ENCODE results near the gene TCEA3.

The TCEA3 gene

DNA sequence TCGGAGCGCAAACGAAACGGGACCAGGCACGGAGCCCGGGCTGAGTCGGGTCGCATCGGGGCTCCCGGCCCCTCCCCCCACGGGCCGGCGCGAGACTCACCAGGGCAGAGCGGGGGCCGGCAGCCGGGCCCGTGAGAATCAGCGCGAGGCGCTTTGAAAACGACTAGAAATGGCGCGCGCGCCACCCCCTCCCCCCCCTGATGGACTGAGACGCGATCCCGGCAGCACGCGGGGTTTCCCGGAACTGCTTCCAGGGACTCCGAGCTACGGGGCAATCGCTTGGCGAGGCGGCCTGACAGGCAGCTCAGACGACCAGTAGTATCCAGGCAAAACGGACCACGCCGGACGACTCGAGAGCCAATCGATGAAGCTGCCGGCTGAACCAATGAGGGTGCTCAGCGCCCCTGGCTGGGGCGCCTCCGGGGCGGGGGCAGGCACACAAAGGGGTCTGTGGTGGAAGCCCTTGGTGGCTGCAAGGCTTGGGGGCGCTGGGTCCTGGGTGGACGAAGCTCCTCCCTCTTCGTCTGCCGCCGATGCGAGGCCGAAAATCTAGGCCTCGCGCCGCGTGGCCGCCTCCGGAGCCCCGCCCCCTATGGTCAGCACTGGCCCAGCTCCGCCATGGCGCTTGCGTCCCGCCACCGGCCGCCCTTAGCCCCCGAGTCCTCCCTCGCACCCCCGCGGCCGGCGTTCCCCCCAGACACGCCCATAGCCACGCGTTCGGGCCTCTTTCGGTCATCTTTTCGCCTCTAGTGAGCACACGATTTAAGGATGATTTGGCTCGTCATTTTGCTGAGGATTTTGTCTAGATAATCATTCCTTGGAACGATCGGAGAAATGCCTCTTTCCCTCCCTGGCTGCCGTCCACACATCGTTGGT, 80.2 kb downstream of the TCEA3 start, which contains the start of gene HNRNPR:
HNRNPR (minus strand) TSS at position 174 of the 876 bp plus-strand sequence. CDS start 3,276 bp downstream, outside the sequence.
- peak; percentile 44 for DNase-seq (ENCODE audit: insufficient read length, low spot score)
- FAIRE-seq = no peak
- TF ChIP-seq, protein P1, sequence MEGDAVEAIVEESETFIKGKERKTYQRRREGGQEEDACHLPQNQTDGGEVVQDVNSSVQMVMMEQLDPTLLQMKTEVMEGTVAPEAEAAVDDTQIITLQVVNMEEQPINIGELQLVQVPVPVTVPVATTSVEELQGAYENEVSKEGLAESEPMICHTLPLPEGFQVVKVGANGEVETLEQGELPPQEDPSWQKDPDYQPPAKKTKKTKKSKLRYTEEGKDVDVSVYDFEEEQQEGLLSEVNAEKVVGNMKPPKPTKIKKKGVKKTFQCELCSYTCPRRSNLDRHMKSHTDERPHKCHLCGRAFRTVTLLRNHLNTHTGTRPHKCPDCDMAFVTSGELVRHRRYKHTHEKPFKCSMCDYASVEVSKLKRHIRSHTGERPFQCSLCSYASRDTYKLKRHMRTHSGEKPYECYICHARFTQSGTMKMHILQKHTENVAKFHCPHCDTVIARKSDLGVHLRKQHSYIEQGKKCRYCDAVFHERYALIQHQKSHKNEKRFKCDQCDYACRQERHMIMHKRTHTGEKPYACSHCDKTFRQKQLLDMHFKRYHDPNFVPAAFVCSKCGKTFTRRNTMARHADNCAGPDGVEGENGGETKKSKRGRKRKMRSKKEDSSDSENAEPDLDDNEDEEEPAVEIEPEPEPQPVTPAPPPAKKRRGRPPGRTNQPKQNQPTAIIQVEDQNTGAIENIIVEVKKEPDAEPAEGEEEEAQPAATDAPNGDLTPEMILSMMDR (IDR thresholded peaks at IDR 0.05; ENCODE audit: insufficient read depth, missing control alignments) = no peak

DNA sequence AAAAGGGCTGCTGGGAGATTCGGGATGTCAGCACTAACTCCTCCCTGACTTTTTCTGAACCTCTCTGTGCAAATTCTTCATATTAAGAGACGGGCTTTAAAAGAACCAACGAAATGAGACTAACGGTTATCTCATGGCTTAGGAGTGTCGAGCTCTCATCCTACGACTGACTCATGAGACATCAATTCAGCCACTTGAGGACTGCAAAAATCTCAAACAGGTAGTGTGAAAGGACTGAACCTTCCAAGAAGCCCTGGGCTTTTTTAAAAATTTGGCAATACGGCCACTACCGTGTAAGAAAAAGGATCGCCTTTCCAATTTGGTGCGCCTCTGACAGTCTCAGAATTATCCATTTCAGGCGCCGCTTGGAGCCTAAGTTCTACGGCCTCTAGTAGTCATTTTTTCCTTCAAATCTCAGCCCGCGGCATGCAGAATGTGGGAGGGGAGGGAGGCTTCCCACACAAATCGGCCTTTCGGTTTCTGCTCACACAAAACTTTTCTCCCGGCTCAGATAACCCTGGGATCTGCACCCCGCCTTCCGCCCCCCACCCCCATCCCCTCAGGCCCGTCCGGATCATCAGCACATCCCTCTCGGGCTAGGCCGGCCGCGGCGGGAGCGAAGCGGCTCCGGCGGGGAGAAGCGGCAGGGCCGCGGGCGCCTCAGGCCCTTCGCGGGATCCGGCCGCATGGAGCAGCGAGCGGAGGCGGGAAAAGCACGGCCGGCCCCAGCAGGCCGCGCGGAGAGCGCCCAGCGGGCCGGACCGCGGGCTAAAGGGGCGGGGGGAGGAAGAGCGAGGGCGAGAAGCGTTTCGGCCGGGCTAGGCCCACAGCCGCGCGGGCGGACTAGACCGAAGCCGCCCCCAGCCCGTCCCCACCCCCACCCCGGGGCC, 81.1 kb downstream of the TCEA3 start:
- TF ChIP-seq, protein P1 (IDR thresholded peaks at IDR 0.05; ENCODE audit: insufficient read depth, missing control alignments) = no peak
- no peak for DNase-seq (ENCODE audit: insufficient read length, low spot score)
- no peak for FAIRE-seq

- FAIRE-seq (no peak), DNase-seq (ENCODE audit: insufficient read length, low spot score) (no peak)
- TF ChIP-seq, protein P1 (IDR thresholded peaks at IDR 0.05; ENCODE audit: insufficient read depth, missing control alignments) = no peak
These were observed 82.4 kb downstream of the TCEA3 start for GRCh38 chr1:23341931-23342692.

DNA sequence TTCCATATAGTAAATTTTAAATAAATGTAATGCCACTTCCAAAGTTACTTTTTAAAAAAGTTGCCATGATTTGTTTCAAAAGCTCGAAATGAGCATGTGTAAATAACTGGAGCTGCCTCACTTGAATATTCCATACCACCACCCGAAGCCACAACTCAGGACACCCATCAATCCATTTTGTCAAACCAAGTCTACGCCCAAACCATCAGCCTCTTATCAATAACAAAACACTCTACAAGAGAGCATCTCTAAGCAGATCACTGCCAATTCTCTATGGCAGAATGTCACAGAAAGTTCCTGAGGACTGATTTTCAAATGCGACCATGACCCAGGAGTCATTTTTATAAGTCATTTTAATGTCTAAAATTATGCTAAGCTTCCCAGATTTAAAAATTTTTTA, 84.9 kb downstream of the TCEA3 start:
- FAIRE-seq (no peak), DNase-seq (ENCODE audit: insufficient read length, low spot score) (no peak)
- TF ChIP-seq, protein P1 (IDR thresholded peaks at IDR 0.05; ENCODE audit: insufficient read depth, missing control alignments) = no peak

- FAIRE-seq (no peak), DNase-seq (ENCODE audit: insufficient read length, low spot score) (no peak)
- TF ChIP-seq, protein P1 (IDR thresholded peaks at IDR 0.05; ENCODE audit: insufficient read depth, missing control alignments) = no peak
These were observed 86.7 kb downstream of the TCEA3 start for GRCh38 chr1:23337869-23338268.

- DNase-seq (ENCODE audit: insufficient read length, low spot score) = no peak
- TF ChIP-seq, protein P1 (IDR thresholded peaks at IDR 0.05; ENCODE audit: insufficient read depth, missing control alignments) = no peak
- FAIRE-seq = no peak
These were observed 92.8 kb downstream of the TCEA3 start for GRCh38 chr1:23331713-23332112.
